IPS-18c (cell line): ENCODE results near the gene TMEM98.
A peak's percentile ranks its signal among the peaks of the same experiment; 100 is the strongest.
"Not testable (repeated sequence)": the region's sequence is repeated elsewhere in the genome, so short reads cannot be mapped to it uniquely, and the experiment has no call there.

ENCODE experiments used
- H3K4me3 ChIP-seq: 2 replicates; pipeline ENCODE4 v1.7.0; 2013; ENCODE audit warnings: low read depth, mild to moderate bottlenecking, low read length, moderate library complexity; ENCODE audit not compliant: insufficient read depth
- H3K9me3 ChIP-seq: one replicate; pipeline ENCODE4 v1.6.1; 2013; ENCODE audit warnings: mild to moderate bottlenecking, low read length, moderate library complexity; ENCODE audit not compliant: control insufficient read depth, insufficient read depth

TMEM98 gene

GRCh38 chr17:32910769-32911168 lies 17.2 kb upstream of the TMEM98 start:
- Histone ChIP-seq H3K9me3 (no peaks in the 10 kb centered on the region), H3K4me3 (no peak overlapping the region)

GRCh38 chr17:32912218-32912897 lies 15.6 kb upstream of the TMEM98 start:
- H3K9me3 ChIP-seq, result no peaks in the 10 kb centered on the region
- H3K4me3 ChIP-seq, result no peak overlapping the region

- Histone ChIP-seq H3K9me3 (no peaks in the 10 kb centered on the region), H3K4me3 (no peak overlapping the region)
These were observed 14.4 kb upstream of the TMEM98 start for GRCh38 chr17:32913593-32913992.

- Histone ChIP-seq H3K4me3 (no peak overlapping the region), H3K9me3 (no peaks in the 10 kb centered on the region)
These were observed 13.8 kb upstream of the TMEM98 start for GRCh38 chr17:32914181-32914580.

- no peak overlapping the region for H3K4me3 ChIP-seq
These were observed 12.7 kb upstream of the TMEM98 start for GRCh38 chr17:32915245-32915644.

GRCh38 chr17:32916134-32916533 lies 11.8 kb upstream of the TMEM98 start:
- no peak overlapping the region for H3K4me3 ChIP-seq
- H3K9me3 ChIP-seq, result no peaks in the 10 kb centered on the region

More at GRCh38 chr17:32915245-32915644, 12.7 kb upstream of the TMEM98 start:
- no peaks in the 10 kb centered on the region for H3K9me3 ChIP-seq

GRCh38 chr17:32917081-32917480 lies 10.9 kb upstream of the TMEM98 start:
- Histone ChIP-seq H3K4me3 (no peak overlapping the region), H3K9me3 (no peaks in the 10 kb centered on the region)

GRCh38 chr17:32917842-32918241 lies 10.1 kb upstream of the TMEM98 start:
- no peak overlapping the region for H3K4me3 ChIP-seq

GRCh38 chr17:32919876-32920275 lies 8.1 kb upstream of the TMEM98 start:
- not testable (repeated sequence) for H3K4me3 ChIP-seq, H3K9me3 ChIP-seq

More at GRCh38 chr17:32917842-32918241, 10.1 kb upstream of the TMEM98 start:
- H3K9me3 ChIP-seq, result no peaks in the 10 kb centered on the region

- Histone ChIP-seq H3K9me3 (no peaks in the 10 kb centered on the region), H3K4me3 (no peak overlapping the region)
These were observed 7.7 kb upstream of the TMEM98 start for GRCh38 chr17:32920293-32920692.

- no peaks in the 10 kb centered on the region for H3K9me3 ChIP-seq
- H3K4me3 ChIP-seq, result no peak overlapping the region
These were observed 6.9 kb upstream of the TMEM98 start for GRCh38 chr17:32921017-32921416.

GRCh38 chr17:32923905-32924304 lies 4.0 kb upstream of the TMEM98 start:
- H3K4me3 ChIP-seq, H3K9me3 ChIP-seq: not testable (repeated sequence)

- H3K4me3 ChIP-seq, result no peak overlapping the region
- H3K9me3 ChIP-seq, result no peaks in the 10 kb centered on the region
These were observed 1.8 kb upstream of the TMEM98 start for GRCh38 chr17:32926183-32926582.

- H3K9me3 ChIP-seq, H3K4me3 ChIP-seq: not testable (repeated sequence)
These were observed 1.2 kb upstream of the TMEM98 start for GRCh38 chr17:32926789-32927188.

GRCh38 chr17:32927201-32927723 lies 691 bp upstream of the TMEM98 start:
- Histone ChIP-seq H3K4me3 (peak overlapping the region; percentile 75), H3K9me3 (no peaks in the 10 kb centered on the region)

GRCh38 chr17:32928586-32929535 lies 908 bp downstream of the TMEM98 start:
- peak overlapping the region; percentile 75 for H3K4me3 ChIP-seq

GRCh38 chr17:32929588-32929987 lies 1.6 kb downstream of the TMEM98 start:
- Histone ChIP-seq H3K4me3 (peak overlapping the region; percentile 75; the same call in 1 of the 2 replicates), H3K9me3 (no peaks in the 10 kb centered on the region)

More at GRCh38 chr17:32928586-32929535, 908 bp downstream of the TMEM98 start:
- H3K9me3 ChIP-seq, result no peaks in the 10 kb centered on the region

GRCh38 chr17:32930512-32930911 lies 2.6 kb downstream of the TMEM98 start:
- Histone ChIP-seq H3K9me3 (no peaks in the 10 kb centered on the region), H3K4me3 (no peak overlapping the region)
